HUES6 (cell line): Measurements from ENCODE around the gene DENND6B.

ENCODE experiments used
- H3K27ac ChIP-seq: 2 replicates; pipeline ENCODE4 v1.7.0; 2013; ENCODE audit warnings: low read depth, mild to moderate bottlenecking, low read length, inconsistent platforms
- H3K27me3 ChIP-seq: 2 replicates; pipeline ENCODE4 v1.6.1; 2013; ENCODE audit warnings: low read length; ENCODE audit not compliant: control insufficient read depth, insufficient read depth
- H3K36me3 ChIP-seq: 2 replicates; pipeline ENCODE4 v1.6.1; 2013; ENCODE audit warnings: low read length; ENCODE audit not compliant: control insufficient read depth, insufficient read depth
- H3K4me1 ChIP-seq: 2 replicates; pipeline ENCODE4 v1.6.1; 2013; ENCODE audit warnings: low read length; ENCODE audit not compliant: control insufficient read depth, insufficient read depth
- H3K4me3 ChIP-seq: 2 replicates; pipeline ENCODE4 v1.5.1; 2013; ENCODE audit warnings: low read depth, low read length
- H3K9ac ChIP-seq: one replicate; pipeline ENCODE4 v1.6.1; 2013; ENCODE audit warnings: mild to moderate bottlenecking, low read length
- H3K9me3 ChIP-seq: 2 replicates; pipeline ENCODE4 v1.6.1; 2013; ENCODE audit warnings: low read depth, low read length; ENCODE audit not compliant: control insufficient read depth, insufficient read depth

The DENND6B gene

GRCh38 chr22:50300620-50301257 is 26.1 kb downstream of the DENND6B start:
- Histone ChIP-seq H3K4me1 (peaks cover 44% of the 10 kb centered on the region), H3K9me3 (no peaks in the 10 kb centered on the region), H3K27ac (no peak overlapping the region), H3K36me3 (no peaks in the 10 kb centered on the region), H3K9ac (no peak overlapping the region), H3K4me3 (peak overlapping the region; percentile 54; the same call in 1 of the 2 replicates), H3K27me3 (no peaks in the 10 kb centered on the region)

- Histone ChIP-seq H3K27ac (no peak overlapping the region), H3K36me3 (no peaks in the 10 kb centered on the region), H3K27me3 (no peaks in the 10 kb centered on the region), H3K4me3 (peak overlapping the region; percentile 54), H3K9me3 (no peaks in the 10 kb centered on the region), H3K4me1 (peaks cover 39% of the 10 kb centered on the region), H3K9ac (peak overlapping the region; percentile 18)
These were observed 26.8 kb downstream of the DENND6B start for GRCh38 chr22:50299785-50300619.

- Histone ChIP-seq H3K4me3 (peak overlapping the region; percentile 54), H3K27me3 (no peaks in the 10 kb centered on the region), H3K36me3 (no peaks in the 10 kb centered on the region), H3K9me3 (no peaks in the 10 kb centered on the region), H3K27ac (no peak overlapping the region), H3K4me1 (peaks cover 38% of the 10 kb centered on the region), H3K9ac (no peak overlapping the region)
These were observed 27.7 kb downstream of the DENND6B start for GRCh38 chr22:50298937-50299784.

GRCh38 chr22:50298266-50298637 is 28.6 kb downstream of the DENND6B start:
- no peaks in the 10 kb centered on the region for H3K36me3 ChIP-seq
- no peak overlapping the region for H3K4me3 ChIP-seq
- peaks cover 36% of the 10 kb centered on the region for H3K4me1 ChIP-seq
- no peaks in the 10 kb centered on the region for H3K27me3 ChIP-seq
- H3K9ac ChIP-seq = no peak overlapping the region
- H3K27ac ChIP-seq = no peak overlapping the region
- no peaks in the 10 kb centered on the region for H3K9me3 ChIP-seq

- no peak overlapping the region for H3K9ac ChIP-seq
- no peak overlapping the region for H3K4me3 ChIP-seq
- no peaks in the 10 kb centered on the region for H3K36me3 ChIP-seq
- peaks cover 39% of the 10 kb centered on the region for H3K4me1 ChIP-seq
- no peaks in the 10 kb centered on the region for H3K9me3 ChIP-seq
- no peaks in the 10 kb centered on the region for H3K27me3 ChIP-seq
- H3K27ac ChIP-seq = no peak overlapping the region
These were observed 29.1 kb downstream of the DENND6B start for GRCh38 chr22:50297510-50298265.

GRCh38 chr22:50296658-50297490 is 29.9 kb downstream of the DENND6B start:
- Histone ChIP-seq H3K4me1 (peaks cover 43% of the 10 kb centered on the region), H3K36me3 (no peaks in the 10 kb centered on the region), H3K9me3 (no peaks in the 10 kb centered on the region), H3K27ac (no peak overlapping the region), H3K9ac (no peak overlapping the region), H3K27me3 (no peaks in the 10 kb centered on the region), H3K4me3 (no peak overlapping the region)

- Histone ChIP-seq H3K4me1 (peaks cover 35% of the 10 kb centered on the region), H3K36me3 (peaks cover 17% of the 10 kb centered on the region), H3K9me3 (no peaks in the 10 kb centered on the region), H3K27me3 (no peaks in the 10 kb centered on the region), H3K4me3 (no peak overlapping the region), H3K27ac (peak overlapping the region; percentile 93), H3K9ac (peak overlapping the region; percentile 71)
These were observed 32.5 kb downstream of the DENND6B start for GRCh38 chr22:50294319-50294656.

- Histone ChIP-seq H3K9me3 (no peaks in the 10 kb centered on the region), H3K4me1 (peaks cover 31% of the 10 kb centered on the region), H3K36me3 (peaks cover 23% of the 10 kb centered on the region), H3K9ac (peak overlapping the region; percentile 71), H3K4me3 (peak overlapping the region; percentile 16; the same call in 1 of the 2 replicates), H3K27ac (peak overlapping the region; percentile 93), H3K27me3 (no peaks in the 10 kb centered on the region)
These were observed 33.1 kb downstream of the DENND6B start for GRCh38 chr22:50293441-50294318.

- peak overlapping the region; percentile 93; the same call in 1 of the 2 replicates for H3K27ac ChIP-seq
- H3K4me3 ChIP-seq = peak overlapping the region; percentile 21
These were observed 34.0 kb downstream of the DENND6B start for GRCh38 chr22:50292643-50293440.

More at GRCh38 chr22:50292643-50293440, 34.0 kb downstream of the DENND6B start:
- Histone ChIP-seq H3K27me3 (no peaks in the 10 kb centered on the region), H3K9me3 (no peaks in the 10 kb centered on the region), H3K4me1 (peaks cover 30% of the 10 kb centered on the region), H3K36me3 (peaks cover 29% of the 10 kb centered on the region), H3K9ac (peak overlapping the region; percentile 72)
